Measurements from ENCODE around the gene RAB7B.

The RAB7B gene

DNA sequence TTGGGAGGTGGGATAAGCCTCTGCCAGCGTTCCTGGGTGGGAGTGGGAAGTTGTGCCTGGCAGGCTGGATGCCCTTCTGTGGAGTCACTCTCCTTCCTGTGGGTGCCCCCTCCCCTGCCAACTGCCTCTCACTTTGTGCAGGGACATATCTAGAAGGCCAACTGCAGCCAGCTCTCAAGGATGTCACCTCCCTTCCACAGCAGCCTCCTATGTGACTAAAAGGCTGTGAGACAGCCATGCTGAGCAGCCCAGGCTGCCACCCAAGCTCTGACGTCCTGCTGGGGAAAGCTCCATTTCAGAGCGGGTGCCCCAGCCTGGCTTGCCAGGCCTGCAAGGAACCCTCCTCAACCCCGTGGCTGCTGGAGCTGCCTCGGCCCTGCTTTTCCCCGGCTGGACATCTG lies 40.4 kb downstream of the RAB7B start:
- TF ChIP-seq POLR2AphosphoS5 (IDR thresholded peaks at IDR 0.05; ENCODE audit: low read depth, low read length) (no peak), FOXP2 (optimal IDR thresholded peaks at IDR 0.05; ENCODE audit: borderline replicate concordance, extremely low read depth, extremely low read length, insufficient read depth) (no peak), SIN3A (IDR thresholded peaks at IDR 0.05; ENCODE audit: borderline replicate concordance, insufficient read depth, low read length) (no peak), TAF1 (IDR thresholded peaks at IDR 0.05; ENCODE audit: borderline replicate concordance, insufficient read depth, low read length) (no peak), REST (IDR thresholded peaks at IDR 0.05; ENCODE audit: insufficient read depth in 1 of 2, low read depth in 2 of 2, low read length in 2 of 2) (no peak)

DNA sequence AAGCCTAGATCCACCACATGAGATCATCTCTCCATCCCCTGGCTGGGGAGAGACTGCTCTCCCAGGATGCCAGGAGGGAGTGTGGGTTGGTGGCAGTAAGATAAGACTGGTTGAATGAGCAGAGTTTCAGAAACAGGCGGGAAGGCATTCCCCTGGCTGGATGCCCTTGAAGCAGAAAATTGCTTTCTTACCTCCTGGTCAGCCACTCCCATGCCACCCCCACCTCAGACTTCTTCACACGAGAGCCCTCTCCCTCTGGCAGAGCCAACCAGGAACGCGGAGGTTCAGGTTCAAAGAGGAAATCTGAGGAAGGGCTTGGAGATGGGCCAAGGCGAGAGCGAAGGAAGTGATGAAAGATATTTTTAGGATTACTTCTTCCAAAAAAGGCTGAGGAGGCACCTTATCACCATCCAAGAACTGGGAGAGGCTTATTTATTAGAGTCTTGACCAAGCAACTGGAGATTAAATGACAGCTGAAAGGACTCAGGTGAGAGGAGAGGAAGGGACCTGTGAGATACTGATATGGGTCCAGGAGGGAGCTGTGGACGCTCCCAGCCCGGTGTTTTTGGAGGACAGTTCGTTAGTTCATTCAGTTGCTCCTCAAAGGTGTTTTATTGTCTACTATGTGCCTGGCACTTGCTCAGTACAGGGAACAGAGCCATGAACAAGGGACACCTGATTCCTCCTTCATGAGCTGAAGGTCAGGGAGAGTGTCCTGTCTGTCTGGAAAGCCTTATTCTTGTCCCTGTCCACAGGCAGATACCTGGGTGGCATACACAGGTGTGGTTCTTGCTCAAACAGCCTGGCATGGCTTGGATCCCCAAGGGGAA lies 41.0 kb downstream of the RAB7B start:
- TF ChIP-seq FOXP2 (optimal IDR thresholded peaks at IDR 0.05; ENCODE audit: borderline replicate concordance, extremely low read depth, extremely low read length, insufficient read depth) (no peak), POLR2AphosphoS5 (IDR thresholded peaks at IDR 0.05; ENCODE audit: low read depth, low read length) (no peak), TAF1 (IDR thresholded peaks at IDR 0.05; ENCODE audit: borderline replicate concordance, insufficient read depth, low read length) (no peak), REST (IDR thresholded peaks at IDR 0.05; ENCODE audit: insufficient read depth in 1 of 2, low read depth in 2 of 2, low read length in 2 of 2) (no peak), SIN3A (IDR thresholded peaks at IDR 0.05; ENCODE audit: borderline replicate concordance, insufficient read depth, low read length) (no peak)

GRCh38 chr1:205961405-205961804 lies 41.8 kb downstream of the RAB7B start:
- no peak for TF ChIP-seq REST (IDR thresholded peaks at IDR 0.05; ENCODE audit: insufficient read depth in 1 of 2, low read depth in 2 of 2, low read length in 2 of 2)
- no peak for TF ChIP-seq SIN3A (IDR thresholded peaks at IDR 0.05; ENCODE audit: borderline replicate concordance, insufficient read depth, low read length)
- TF ChIP-seq TAF1 (IDR thresholded peaks at IDR 0.05; ENCODE audit: borderline replicate concordance, insufficient read depth, low read length) = no peak
- no peak for TF ChIP-seq FOXP2 (optimal IDR thresholded peaks at IDR 0.05; ENCODE audit: borderline replicate concordance, extremely low read depth, extremely low read length, insufficient read depth)
- no peak for TF ChIP-seq POLR2AphosphoS5 (IDR thresholded peaks at IDR 0.05; ENCODE audit: low read depth, low read length)

GRCh38 chr1:205959789-205960188 lies 43.4 kb downstream of the RAB7B start:
- TF ChIP-seq SIN3A (IDR thresholded peaks at IDR 0.05; ENCODE audit: borderline replicate concordance, insufficient read depth, low read length) (no peak), TAF1 (IDR thresholded peaks at IDR 0.05; ENCODE audit: borderline replicate concordance, insufficient read depth, low read length) (no peak)

GRCh38 chr1:205955499-205955898 lies 47.7 kb downstream of the RAB7B start:
- TF ChIP-seq REST (IDR thresholded peaks at IDR 0.05; ENCODE audit: insufficient read depth in 1 of 2, low read depth in 2 of 2, low read length in 2 of 2) (no peak), POLR2AphosphoS5 (IDR thresholded peaks at IDR 0.05; ENCODE audit: low read depth, low read length) (no peak), SIN3A (IDR thresholded peaks at IDR 0.05; ENCODE audit: borderline replicate concordance, insufficient read depth, low read length) (no peak), FOXP2 (optimal IDR thresholded peaks at IDR 0.05; ENCODE audit: borderline replicate concordance, extremely low read depth, extremely low read length, insufficient read depth) (no peak), TAF1 (IDR thresholded peaks at IDR 0.05; ENCODE audit: borderline replicate concordance, insufficient read depth, low read length) (no peak)
